CMK (cell line): ENCODE data around the gene UROC1.

ENCODE experiments used
- DNase-seq: peaks from one replicate; pipeline ENCODE4 v3.0.0-alpha.2; 2010; ENCODE audit warnings: low read depth

Gene UROC1

DNA sequence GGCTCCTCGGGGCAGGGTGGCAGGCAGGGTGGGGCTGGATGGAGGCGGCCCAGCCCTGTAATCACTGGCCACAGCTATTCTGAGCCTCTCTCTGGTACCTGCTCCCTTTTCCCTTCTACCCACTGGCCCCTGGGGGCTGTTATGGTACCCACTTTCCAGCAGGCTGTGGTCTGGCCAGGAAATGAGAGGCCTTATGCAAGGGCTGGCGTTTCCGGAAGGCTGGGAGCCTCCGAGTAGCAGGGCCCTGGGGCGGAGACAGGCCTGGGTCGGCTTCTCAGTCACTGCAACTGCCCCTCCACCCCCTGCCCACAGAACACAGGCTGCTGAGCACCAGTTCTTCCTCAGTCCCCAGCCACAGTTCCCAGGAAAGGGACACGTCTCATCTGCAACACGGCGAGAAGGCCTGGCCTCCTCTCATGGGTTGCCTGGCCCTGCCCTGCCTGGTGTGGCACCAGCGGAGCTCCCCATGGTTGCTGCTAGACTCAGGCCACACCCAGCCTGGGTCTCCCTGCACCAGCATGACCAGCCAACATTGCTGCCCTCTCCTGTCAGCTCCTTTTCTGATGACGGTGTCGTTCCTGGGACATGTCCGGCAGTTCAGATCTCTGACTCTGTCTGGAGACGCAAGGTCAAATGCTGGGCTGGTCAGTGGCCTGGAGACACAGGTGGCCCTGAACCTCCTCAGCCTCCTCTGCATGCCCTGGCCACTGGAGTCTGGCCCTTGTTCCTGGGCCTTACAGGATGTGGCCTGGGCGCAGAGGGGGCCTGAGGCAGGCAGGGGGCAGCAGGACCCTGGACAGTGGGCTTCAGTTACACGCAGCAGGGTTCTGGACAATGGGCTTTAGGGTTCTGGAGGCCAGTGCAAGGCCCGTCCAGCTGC is 12.8 kb upstream of the UROC1 start:
- peak; percentile 58 for DNase-seq

DNA sequence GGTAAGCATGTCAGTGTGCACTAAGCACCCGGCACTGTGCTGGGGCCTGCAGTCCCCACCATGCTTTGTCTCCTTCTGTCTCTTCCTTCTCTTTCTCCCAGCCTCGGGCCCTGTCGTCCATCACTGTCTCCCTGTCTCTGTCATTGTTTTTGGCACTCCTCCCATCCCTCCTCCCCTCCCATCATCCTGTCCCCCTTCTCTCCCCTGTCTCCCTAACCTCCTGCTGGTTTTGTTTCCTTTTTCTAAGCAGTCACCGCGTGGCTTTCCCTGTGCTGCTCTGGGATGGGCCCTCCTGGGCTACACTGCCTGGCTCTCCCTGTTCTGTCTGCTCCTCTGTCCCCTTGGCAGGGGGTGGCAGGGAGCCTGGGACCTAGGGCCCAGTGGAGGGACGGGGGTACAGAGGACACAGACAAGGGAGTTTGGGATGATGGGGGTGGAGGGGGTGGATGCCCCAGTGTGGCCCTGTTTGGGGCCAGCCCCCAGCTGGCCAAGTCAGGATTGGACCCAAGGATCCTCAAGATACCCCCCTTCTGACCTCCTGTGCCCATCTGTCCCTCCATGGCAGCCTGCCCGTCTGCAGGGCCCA is 12.1 kb upstream of the UROC1 start:
- no peak for DNase-seq

DNA sequence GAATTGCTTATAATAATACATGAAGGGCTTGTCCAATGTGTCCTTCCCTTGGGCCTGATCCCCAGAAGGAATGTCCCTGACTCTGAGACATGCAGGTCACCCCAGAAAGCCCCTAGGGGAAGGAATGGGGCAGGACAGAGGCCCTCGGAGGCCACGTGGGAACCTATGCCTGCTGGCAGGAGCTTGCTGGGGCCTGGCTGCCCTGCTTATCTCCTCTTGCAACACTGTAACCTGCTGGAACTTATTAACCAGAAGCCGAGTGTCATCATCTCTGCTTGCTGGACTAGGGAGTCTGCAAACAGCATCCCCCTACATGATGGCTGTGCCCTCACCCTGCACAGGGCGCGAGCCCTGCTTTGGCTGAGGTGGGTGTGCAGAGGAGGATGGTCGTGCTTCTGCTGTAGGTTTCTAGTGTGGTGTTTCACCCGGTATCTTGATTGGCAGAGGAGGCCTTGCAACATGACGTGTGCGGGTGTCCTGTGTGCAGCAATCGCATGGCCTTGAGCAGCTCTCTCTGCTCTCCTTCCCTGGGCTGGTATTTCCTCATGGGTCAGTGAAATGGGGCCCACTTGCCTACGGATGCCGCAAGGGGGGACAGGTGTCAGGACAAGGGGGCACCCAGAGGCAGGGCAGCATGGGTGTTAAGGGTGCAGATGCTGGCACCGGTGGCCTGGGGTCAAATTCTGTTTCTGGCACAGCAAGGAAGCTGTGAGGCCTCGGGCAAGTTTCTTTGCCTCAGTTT is 11.4 kb upstream of the UROC1 start:
- no peak for DNase-seq

DNA sequence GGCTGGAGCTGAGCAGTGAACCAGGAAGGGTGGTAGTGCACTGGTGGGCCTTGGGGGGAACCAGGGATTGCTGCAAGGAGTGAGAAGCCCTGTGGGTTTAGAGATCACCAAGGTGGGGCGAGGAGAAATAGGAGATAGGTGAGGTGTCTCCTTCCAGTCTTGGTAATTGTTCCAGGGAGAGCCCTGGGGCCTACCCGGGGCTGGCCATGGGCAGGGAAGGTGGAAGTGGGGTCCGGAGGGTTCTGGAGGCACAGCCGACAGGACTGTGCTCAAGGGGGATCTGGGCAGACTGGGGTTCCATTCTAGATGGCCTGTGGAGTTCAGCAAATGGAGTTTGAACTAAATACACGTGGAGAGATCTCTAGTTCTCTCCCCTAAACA is 10.8 kb upstream of the UROC1 start:
- no peak for DNase-seq

DNA sequence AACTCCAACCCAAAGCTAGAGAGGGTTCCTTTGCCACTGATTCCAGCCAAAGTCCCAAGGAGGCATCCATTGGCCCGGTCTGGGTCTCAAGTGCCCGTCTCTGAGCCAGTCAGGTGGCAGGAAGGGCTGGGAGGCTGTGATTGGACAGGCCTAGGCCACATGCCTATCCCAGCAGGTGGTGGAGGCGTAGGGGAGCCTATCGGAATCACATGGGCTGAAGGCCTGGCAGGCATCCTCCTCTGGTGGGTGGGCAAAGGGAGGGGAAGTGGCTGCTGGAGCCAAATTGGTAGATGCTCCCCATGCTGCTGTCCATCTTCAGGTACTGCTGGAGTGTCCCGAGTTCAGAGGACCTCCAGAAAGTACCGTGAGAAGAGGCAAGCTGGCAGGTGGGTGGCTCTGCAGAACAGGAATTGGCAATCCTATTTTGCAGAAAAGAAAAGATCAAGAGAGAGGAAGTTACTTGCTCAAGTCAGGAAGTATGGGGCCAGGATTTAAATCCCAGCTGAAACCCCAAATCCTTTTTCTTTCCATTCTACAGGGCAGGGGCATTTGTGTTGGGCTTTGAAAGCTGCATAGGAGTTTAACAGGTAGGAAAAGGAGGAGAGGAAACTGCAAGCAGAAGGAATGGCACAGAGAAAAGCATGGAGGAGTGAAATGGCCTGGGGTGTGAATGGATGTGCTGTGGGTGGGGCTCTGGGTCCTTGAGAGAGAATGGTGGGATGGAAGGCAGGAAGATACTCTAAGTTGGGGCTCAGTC is 10.1 kb upstream of the UROC1 start:
- DNase-seq: no peak

DNA sequence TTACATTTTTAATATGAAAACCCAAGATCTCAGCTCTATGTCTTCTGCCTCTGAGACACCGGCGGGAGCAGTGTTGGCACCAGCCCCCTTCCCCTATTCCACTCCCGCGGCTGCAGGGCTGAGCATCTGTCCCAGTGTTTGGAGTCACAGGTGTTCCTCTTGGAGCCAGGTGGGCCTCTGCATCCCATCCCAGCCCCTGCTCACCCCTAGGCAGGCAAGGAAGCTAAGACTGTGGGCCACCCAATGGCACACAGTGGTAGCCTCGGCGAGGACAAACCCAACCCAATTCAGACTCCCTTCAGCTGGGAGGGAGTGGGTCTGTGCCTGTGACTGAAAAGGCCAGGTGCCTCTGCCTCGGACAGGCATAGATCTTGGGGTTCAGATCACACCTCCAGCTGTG is 9.4 kb upstream of the UROC1 start:
- no peak for DNase-seq

DNA sequence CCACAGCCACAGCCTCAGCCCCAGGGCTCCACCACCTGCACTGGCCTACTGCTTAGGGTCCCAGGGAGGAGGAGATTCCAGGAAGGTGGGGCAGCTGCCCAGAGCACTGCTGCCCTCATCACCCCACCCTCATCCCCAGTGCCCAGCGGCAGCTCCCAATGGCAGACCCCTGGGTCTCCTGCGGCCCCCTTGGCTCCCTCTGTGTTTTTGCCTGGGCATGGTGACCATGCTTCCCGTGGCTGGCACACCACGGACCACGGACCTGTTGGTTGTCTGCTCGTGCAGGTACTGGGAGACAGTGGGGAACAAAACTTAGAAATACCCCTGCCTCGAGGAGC is 9.1 kb upstream of the UROC1 start:
- no peak for DNase-seq

DNA sequence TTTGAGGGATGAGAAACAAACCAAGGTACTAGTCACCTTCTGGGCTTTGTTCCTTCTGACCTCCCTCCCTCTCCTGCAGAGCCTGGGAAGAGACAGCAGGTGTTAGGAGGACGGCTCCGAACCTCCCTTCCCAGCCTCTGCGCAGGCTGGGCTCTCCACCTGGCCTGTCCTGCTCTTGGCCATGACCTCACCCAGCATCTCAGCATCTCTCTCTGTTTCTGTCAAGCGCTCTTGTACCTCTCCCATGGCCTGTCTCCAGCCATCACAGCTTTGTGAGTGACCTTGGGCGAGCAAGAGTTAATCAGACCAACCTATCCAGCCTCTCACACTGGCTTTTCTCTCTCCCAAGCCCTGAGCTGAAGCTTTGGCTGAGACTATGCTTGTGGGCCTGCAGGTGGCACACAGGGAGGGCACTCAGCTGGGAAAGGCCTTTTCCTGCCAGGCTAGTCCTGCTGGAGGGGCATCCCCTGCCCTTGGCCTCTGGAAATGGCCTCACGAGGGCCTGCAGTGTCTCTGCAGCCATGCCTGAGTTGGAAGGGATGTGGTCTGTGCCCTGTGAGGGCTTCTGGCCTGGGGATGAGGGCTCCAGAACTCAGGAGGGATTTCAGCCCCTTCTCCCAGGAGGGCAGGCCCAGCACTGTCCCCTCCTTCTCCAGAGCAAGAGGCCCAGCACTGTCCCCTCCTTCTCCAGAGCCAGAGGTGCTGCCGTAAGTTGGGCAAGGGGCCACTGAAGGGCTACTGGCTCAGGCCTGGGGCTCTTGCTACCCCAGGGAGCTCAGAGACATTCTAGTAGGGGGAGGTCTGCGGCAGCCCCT is 8.5 kb upstream of the UROC1 start:
- DNase-seq: no peak

DNA sequence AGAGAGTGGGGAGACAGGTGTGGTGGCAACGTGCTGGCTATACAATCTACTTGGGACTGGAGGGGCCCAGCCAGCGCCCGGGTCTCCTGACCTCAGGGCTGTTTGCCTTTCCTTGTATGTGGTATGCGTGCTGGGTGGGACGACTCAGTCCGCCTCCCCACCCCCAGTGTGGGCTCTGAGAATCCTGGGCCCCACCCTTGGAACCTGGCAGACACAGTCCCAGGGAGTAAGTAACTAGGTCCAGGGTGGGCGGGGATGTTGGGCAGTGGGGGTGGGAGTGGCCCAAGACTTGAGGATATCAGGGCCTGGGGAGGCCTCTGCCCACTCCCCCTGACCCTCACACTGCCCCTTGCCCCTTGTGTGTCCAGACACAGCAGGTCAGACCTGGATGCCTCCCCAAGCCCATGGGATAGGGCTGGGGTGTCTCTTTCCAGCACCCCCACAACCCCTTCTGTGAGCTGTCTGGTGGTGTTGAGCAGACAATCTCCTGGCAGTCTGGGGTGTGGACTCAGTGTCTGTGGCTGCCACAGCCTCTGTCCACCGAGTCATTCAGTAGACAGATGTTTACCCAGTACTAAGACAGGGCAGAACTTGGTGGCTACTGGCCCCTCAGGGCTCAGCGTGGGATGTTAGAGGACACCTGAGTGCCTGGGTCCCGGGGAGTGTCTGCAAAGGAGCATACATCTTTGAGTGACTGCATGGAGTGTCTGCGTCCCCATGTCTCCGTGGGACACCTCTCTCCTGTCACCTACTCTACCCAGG is 7.7 kb upstream of the UROC1 start:
- no peak for DNase-seq

DNA sequence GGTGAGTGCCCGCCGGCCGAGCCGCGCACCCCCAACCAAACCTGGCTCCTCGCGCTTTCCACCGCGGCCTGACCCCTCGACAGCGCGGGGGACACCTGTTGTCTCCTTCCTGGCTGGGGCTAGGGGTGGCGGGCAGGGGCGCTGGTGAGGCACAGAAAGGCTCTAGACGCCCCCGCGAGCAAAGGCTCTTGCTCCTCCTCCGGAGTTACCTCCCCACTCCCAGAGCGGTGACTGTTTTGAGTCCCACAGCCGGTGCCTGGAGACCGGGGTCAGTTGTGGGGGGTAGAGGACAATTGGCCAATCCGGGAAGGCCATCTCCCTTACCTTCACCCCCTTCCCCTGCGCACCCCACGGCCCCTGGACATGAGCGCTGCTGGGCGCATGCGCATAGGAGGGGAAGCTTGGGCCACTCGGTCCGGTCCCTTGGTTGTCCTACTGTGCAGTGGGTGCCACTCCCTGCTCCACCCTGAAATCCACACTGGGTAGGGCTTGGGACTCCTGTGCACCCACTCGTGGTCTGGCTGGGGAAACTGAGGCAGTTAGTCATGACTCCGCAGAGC is 6.9 kb upstream of the UROC1 start:
- no peak for DNase-seq

DNA sequence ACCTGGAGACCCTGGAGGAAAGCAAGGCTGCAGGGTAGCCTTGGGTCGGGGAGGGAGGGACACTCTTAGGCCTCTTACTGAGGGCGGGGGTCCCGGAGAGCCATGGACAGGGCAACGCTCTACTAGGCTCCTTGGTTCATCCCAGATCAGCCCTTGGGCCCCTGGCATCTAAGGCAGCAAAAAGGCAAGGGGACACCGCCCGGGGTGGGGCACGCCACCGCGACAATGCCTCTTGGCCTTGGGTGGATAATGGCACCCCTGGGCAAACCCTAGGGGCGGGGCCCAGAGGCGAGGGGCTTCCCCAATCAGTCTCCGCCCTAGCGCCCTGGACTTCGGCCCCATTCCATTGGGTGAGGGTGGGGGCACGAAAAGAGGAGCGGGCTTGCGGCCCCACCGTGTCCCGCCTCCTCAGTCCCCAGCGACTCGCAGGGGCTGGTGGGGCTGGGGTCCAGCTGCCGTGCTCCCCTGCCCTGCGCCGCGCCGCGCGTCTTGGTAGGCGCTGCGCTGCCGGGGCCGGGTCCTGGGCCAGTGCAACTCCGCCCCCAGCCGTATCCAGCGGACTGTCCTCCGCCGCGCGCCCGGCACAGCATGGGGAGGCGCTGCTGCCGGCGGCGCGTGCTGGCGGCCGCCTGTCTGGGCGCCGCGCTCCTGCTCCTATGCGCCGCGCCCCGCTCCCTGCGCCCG is 6.3 kb upstream of the UROC1 start, which contains the start of gene CHST13:
Gene CHST13 (plus strand): TSS at position 411 of the 684 bp plus-strand sequence. CDS start 178 bp downstream, at position 589.
- DNase-seq: no peak

DNA sequence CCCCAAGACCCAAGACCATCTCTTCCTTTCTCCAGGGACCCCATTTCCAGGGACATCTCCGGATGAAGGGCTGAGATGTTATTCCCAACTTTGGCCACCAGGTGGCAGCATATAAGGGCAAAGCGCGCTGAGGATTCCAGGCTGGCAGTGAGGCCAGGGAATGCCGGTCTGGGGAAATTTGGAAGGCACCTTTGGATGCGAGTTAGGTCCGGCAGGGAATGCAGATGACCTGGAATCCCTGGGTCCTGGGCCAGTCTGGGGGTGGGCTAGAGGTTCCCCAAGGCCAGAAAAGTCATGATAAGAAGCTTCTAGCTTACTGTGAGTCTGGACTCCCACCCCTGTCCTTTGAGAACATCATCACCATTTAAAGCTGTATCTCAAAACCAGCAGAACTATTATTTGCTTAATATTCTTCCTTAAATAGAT is 4.8 kb upstream of the UROC1 start:
- DNase-seq: no peak

DNA sequence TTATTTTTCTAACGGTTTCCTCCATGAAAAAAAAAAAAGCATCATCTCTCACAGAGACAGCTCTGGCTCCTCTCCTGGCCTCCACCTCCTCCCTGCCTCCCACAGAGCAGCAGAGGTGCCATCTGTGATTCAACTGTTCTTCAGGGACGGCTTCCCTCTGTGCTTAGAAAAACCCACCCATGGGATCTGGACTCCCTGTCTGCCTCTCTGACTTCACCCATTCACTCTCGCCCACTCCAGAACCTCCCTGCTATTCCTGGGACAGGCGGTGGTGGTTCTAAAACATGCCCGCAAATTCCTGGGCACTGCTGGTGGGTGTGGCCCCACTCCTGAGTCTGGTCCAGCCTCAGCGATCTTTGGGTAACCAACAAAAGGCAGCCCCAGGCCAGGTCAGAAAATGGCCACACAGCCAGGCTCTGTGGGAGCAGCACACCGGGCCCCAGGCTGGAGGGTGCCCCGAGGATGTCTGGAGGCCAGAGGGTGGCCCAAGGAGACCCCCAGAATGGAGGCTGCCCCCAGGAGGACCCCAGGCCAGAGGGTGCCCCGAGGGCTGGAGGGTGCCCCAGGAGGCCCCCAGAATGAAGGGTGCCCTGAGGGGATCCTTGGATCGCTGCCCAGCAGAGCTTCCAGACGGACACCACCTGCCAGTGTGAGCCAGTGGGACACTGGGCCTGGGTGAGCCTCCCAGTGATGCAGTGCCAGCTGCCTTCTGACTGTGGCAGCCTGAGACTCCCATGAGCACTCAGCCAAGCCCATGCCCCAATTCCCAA is 3.7 kb upstream of the UROC1 start:
- DNase-seq: no peak

DNA sequence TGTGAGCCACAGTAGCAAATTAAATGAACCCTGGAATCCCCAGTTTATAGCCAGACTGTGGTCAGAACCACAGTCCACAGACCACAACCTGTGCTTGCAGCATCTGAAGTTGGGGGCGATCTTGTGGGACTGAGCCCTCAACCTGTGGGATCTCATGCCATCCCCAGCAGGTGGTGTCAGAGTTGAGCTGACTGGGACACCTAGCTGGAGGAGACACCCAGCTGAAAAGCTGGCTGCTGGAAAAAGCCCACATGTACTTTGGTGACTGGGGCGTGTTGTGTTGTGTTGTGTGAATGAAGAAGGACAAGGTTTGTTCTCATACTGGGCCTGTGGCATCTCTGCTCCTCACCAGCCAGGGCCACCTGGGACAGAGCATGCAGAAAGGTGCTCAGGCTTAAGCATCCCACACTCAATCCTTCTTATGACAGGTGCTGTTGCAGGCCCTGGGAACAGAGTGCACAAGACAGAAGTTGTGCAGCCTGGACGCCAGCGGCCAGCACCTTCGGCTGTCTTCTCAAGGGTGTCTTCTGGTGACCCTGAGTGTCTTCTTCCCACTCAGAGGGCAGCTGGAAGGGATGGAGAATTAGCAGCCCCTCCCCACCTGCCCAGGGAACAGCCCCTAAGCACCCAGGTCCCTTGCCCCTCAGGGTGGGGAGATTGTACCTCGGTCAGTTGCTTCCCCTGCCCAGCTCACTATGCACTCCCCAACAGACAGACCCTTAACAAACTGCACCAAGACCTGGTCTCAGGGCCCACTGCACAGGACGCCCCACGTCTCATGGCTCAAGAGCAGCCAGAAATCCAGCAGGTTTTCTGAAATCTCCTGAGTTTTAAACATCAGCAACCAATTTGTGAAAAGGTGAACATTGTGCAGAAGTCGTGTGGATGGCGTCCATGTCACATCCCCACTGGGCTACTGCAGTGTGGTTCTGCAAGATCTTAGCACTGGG is 2.2 kb upstream of the UROC1 start:
- no peak for DNase-seq

DNA sequence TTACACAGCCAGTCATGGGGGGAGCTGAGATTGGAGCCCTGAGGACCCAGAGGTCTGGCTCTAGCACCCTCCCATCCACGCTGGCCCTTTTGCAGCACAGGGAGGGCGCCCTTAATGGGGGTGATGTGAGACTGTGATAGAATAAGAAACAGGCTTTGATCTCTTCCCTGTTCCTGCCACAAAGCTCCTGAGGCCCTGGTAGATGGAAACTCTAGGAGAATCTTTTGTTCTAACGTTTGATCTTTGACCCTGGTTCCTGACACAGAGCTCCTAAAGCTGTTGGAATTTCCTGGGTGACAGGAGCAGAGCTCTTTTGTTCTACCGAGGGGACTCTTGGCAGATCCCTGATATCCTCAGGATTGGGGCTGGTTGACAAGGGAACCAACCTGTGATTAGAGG is 1.2 kb upstream of the UROC1 start:
- DNase-seq: no peak

DNA sequence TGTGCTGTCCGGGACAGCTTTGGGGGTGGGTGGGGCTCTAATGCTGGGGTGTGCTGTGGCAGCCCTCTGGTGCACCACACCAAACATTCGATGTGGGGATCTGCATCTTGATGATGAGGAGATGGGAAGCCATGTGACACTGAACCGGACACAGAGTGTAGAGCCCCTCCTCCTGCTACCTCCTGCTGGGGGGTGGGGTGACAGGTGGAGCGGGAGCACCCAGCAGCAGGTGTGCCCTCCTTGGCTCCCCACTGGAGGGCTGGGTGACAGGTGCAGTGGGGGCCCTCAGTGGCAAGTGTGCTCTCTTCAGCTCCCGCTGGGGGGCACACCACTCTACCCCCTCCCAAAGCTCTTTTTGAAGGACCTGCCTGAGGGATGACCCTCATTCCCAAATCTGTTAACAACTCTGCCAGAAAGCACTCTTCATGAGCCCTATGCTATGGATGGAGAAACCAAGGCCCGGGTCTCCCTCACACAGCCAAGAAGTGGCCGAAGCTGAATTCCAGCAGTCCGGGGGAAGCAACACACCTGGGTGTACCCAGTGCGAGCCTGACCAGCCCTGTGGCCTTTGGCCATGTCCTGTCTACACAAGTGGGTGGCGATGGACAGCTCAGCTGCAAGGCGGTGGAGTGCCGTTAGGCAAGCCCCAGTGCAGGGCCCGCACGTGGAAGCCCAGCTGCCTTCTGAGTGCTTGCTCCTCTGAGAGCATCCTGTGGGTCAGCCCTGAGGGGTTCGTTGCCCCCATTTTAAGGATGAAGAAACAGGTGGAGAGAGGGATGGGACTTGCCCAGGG is 609 bp upstream of the UROC1 start:
- no peak for DNase-seq

DNA sequence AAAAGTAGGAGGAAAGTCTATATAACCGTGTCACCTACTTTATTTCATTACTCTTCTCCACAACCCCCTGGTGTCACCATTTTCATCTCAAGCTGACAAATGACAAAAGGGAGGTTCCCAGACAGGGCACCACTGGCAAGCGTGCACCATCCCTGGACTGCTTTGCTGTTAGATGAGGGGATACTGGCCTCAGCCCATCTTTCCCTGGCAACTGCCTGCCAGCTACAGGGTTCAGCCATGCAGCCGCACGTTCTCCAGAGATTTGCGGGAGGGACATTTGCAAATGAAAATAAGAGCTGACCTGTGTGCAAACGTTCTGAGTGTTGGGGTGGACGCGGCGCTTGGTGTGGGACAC is 660 bp downstream of the UROC1 start:
- no peak for DNase-seq
